Endothelial cell of umbilical vein (primary cell): Measurements from ENCODE around the gene NKX2-3. TPM values are rescaled to one million over a fixed set of nuclear protein-coding genes. Genes with fewer than 3 reads are reported as not detected.
A peak's percentile ranks its signal among the peaks of the same experiment; 100 is the strongest.

Experiments
- BruUV-seq: library from RNA; stranded (reverse); fragments of 400-500 nt; replicated peaks from 2 replicates; lab custom pipeline; 2021; lab: Mats Ljungman, UMichigan
- CTCF ChIA-PET: fragments of 300-600, 350-600 bp; sonication (Branson Sonifier 250); formaldehyde crosslinking; loops from one replicate; lab custom pipeline; 2021; ENCODE audit warnings: antibody characterized with exemption, inconsistent platforms; lab: Charles Lee
- POLR2A ChIA-PET: fragments of 300-600, 350-600 bp; sonication (Branson Sonifier 250); formaldehyde crosslinking; loops from one replicate; lab custom pipeline; 2021; ENCODE audit warnings: antibody characterized with exemption, inconsistent platforms; lab: Charles Lee
- DNase-seq: peaks from one replicate; pipeline ENCODE4 v3.0.0-alpha.2; 2011; ENCODE audit warnings: low read depth, low spot score
- FAIRE-seq: peaks from 2 replicates; lab custom pipeline; 2011; peaks lifted over from hg19 to GRCh38; lab: Jason Lieb, UNC
- H2AFZ ChIP-seq: 2 replicates; pipeline ENCODE4 v1.6.0; 2012; ENCODE audit warnings: low read depth, low read length, control low read depth, inconsistent platforms
- H3K27ac ChIP-seq: 2 replicates; pipeline ENCODE4 v1.5.1; 2011; ENCODE audit warnings: low read depth, mild to moderate bottlenecking, control low read depth, low read length, moderate library complexity; ENCODE audit not compliant: insufficient read depth
- H3K27me3 ChIP-seq, 2 experiments: 2 replicates each; pipeline versions ENCODE4 v1.6.0 to v1.6.1; 2011; ENCODE audit warnings: low read length in 2 of 2, mixed read lengths in 1 of 2; ENCODE audit not compliant: control insufficient read depth in 2 of 2, insufficient read depth in 2 of 2
- H3K36me3 ChIP-seq, 2 experiments: 2 replicates in 1 of 2; 3 replicates in 1 of 2; pipeline ENCODE4 v1.5.1; 2011; ENCODE audit warnings: low read length in 2 of 2, mild to moderate bottlenecking in 1 of 2, moderate library complexity in 1 of 2; ENCODE audit not compliant: control insufficient read depth in 2 of 2, insufficient read depth in 2 of 2; ENCODE audit errors: extremely low read depth in 1 of 2
- H3K4me1 ChIP-seq: 3 replicates; pipeline ENCODE4 v1.5.1; 2011; ENCODE audit warnings: mild to moderate bottlenecking, low read length; ENCODE audit not compliant: control insufficient read depth, insufficient read depth; ENCODE audit errors: extremely low read depth
- H3K4me2 ChIP-seq: 2 replicates; pipeline ENCODE4 v1.6.1; 2011; ENCODE audit warnings: low read length, control low read depth, mixed read lengths; ENCODE audit not compliant: insufficient read depth
- H3K4me3 ChIP-seq, 3 experiments: fragments of 200-600 bp in 1 of 3; sonication (generic), shearing (Covaris generic) in 1 of 3; replicated peaks in 1 of 3; 2 replicates each; pipeline ENCODE4 v1.5.1; 2011 to 2016; ENCODE audit warnings: control low read depth in 3 of 3, low read length in 3 of 3, mild to moderate bottlenecking in 2 of 3, inconsistent platforms in 1 of 3, low read depth in 1 of 3, moderate library complexity in 1 of 3; ENCODE audit not compliant: insufficient read depth in 1 of 3
- H3K79me2 ChIP-seq: 2 replicates; pipeline ENCODE4 v1.6.0; 2012; ENCODE audit warnings: low read length, inconsistent platforms; ENCODE audit not compliant: control insufficient read depth, insufficient read depth
- H3K9ac ChIP-seq: replicated peaks from 2 replicates; pipeline ENCODE3; 2011; ENCODE audit warnings: low read length, control low read depth; ENCODE audit not compliant: insufficient read depth; ENCODE audit errors: extremely low read depth
- H3K9me1 ChIP-seq: replicated peaks from 3 replicates; pipeline ENCODE4 v1.6.0; 2011; ENCODE audit warnings: mild to moderate bottlenecking, low read length; ENCODE audit not compliant: control insufficient read depth, insufficient read depth; ENCODE audit errors: extremely low read depth
- H3K9me3 ChIP-seq: replicated peaks from 2 replicates; pipeline ENCODE4 v1.5.1; 2012; ENCODE audit warnings: low read length, inconsistent platforms; ENCODE audit not compliant: control insufficient read depth, insufficient read depth
- H4K20me1 ChIP-seq: replicated peaks from 2 replicates; pipeline ENCODE3; 2011; ENCODE audit warnings: mild to moderate bottlenecking, low read length; ENCODE audit not compliant: control insufficient read depth, insufficient read depth; ENCODE audit errors: extremely low read depth
- EZH2 ChIP-seq: IDR thresholded peaks from 2 replicates; pipeline ENCODE4 v1.6.1; 2012; ENCODE audit warnings: borderline replicate concordance, low read depth, mild to moderate bottlenecking, moderate library complexity, low read length, inconsistent platforms; ENCODE audit not compliant: severe bottlenecking
- JUN ChIP-seq: IDR thresholded peaks from 2 replicates; pipeline ENCODE4 v1.6.1; 2011; ENCODE audit warnings: borderline replicate concordance, low read depth; ENCODE audit not compliant: insufficient read length, insufficient read depth
- MYC ChIP-seq: IDR thresholded peaks from one replicate; pipeline ENCODE4 v1.6.1; 2011; ENCODE audit warnings: mild to moderate bottlenecking, low read depth, low read length
- dilution Hi-C: fragments of 300-500 bp; cut with MboI; formaldehyde crosslinking; loops from one replicate; pipeline ENCODE4 v1.15.0; 2019; ENCODE audit warnings: low sequenced_read_pairs; ENCODE audit not compliant: extremely low pct_ligation_motif_present
- intact Hi-C: fragments of 100-400 bp; cut with micrococcal nuclease; formaldehyde crosslinking; loops from one replicate; pipeline ENCODE4 v1.10.0; 2022
- polyA plus RNA-seq, 4 experiments: library from polyadenylated mRNA; depleted of rRNA in 3 of 4; stranded (reverse) in 3 of 4; unstranded in 1 of 4; fragments of >200 nt; gene quantifications; 2 replicates each; pipeline versions ENCODE4 v1.2.1 to v1.2.3, GENCODE V29; 2011 to 2012; ENCODE audit warnings: missing spikeins in 1 of 4
- total RNA-seq: library from RNA; stranded (reverse); gene quantifications from 2 replicates; pipeline ENCODE4 v1.2.3, GENCODE V29; 2021

NKX2-3 gene
- total and polyA plus RNA-seq, 2 donors (not counting 3 experiments of a cell fraction or from before 2014, with no cell fraction given), result not detected

- Histone ChIP-seq H3K9ac (no peak overlapping the region), H3K36me3 (no peaks in the 10 kb centered on the region), H3K4me3 (no peak overlapping the region), H2AFZ (no peak overlapping the region), H3K79me2 (no peaks in the 10 kb centered on the region), H3K9me3 (no peaks in the 10 kb centered on the region), H3K9me1 (no peaks in the 10 kb centered on the region), H3K27me3 (peaks cover 87 to 93% of the 10 kb centered on the region in 2 experiments), H3K27ac (no peak overlapping the region), H3K4me2 (no peak overlapping the region), H4K20me1 (no peaks in the 10 kb centered on the region), H3K4me1 (no peaks in the 10 kb centered on the region)
- CTCF ChIA-PET, result interaction anchor here (5.8 kb wide), 1 partner anchor 101 kb away, joined by 41 read pairs; no protein-coding TSS in a partner anchor
- dilution Hi-C loops (no loop called here), intact Hi-C loops (no loop called here)
- DNase-seq (no peak), FAIRE-seq (no peak)
- BruUV-seq, result no TSS peak
- POLR2A ChIA-PET, result no interaction called here
- TF ChIP-seq JUN (no peak), EZH2 (peak; percentile 47)
Observed at GRCh38 chr10:99537086-99537988, 4.6 kb downstream of the NKX2-3 start.

- no peaks in the 10 kb centered on the region for H3K9me1 ChIP-seq
- peak; percentile 32 for TF ChIP-seq EZH2
- TF ChIP-seq MYC, result no peak
- H3K9me3 ChIP-seq, result no peaks in the 10 kb centered on the region
- H3K79me2 ChIP-seq, result no peaks in the 10 kb centered on the region
- DNase-seq (no peak), FAIRE-seq (no peak)
- no peak overlapping the region for H3K4me2 ChIP-seq
- H3K9ac ChIP-seq, result no peak overlapping the region
- H3K4me3 ChIP-seq, result no peak overlapping the region
- H3K4me1 ChIP-seq, result no peaks in the 10 kb centered on the region
- intact Hi-C loops, result no loop called here
- POLR2A ChIA-PET, result interaction anchor here (0.7 kb wide), 1 partner anchor 1861 kb away, joined by 4 read pairs; no protein-coding TSS in a partner anchor
- CTCF ChIA-PET, result interaction anchor here (1.0 to 1.8 kb wide), 3 partner anchors 9 to 146 kb away, joined by 3 to 8 read pairs (median 3); no protein-coding TSS in a partner anchor
- H3K36me3 ChIP-seq, result no peaks in the 10 kb centered on the region
- H2AFZ ChIP-seq, result no peak overlapping the region
- H4K20me1 ChIP-seq, result no peaks in the 10 kb centered on the region
- BruUV-seq, result no TSS peak
- dilution Hi-C loops, result no loop called here
- H3K27ac ChIP-seq, result no peak overlapping the region
- H3K27me3 ChIP-seq, result peaks cover 87 to 90% of the 10 kb centered on the region in 2 experiments
Observed at GRCh38 chr10:99537989-99538917, 5.5 kb downstream of the NKX2-3 start.
